GM12891 (cell line): ENCODE results near the gene BICDL1.

Source experiments
- POLR2AphosphoS5 ChIP-seq: IDR thresholded peaks from 2 replicates; pipeline ENCODE4 v1.6.1; 2011; ENCODE audit warnings: low read depth, low read length, control low read depth
- TAF1 ChIP-seq: IDR thresholded peaks from 2 replicates; pipeline ENCODE4 v1.6.1; 2011; ENCODE audit warnings: low read depth, low read length, control low read depth

DNA sequence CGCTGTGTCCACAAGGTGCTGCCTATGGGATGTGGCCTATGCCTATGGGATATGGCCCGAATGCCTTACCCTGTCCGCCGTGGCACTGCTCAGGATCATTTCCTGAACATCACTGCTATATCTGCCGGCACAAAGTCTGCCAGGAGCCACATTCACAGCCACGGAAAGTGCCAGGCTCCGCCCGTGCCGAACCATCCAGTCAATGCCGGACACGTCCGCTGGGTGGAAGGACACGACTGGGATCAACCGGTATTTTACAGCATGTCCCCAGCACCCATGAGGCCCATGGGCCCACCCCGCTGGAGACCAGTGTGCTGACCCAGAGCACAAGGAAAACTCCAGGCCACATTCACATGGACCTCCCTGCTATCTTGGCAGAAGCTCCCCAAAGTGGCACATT lies 142.1 kb downstream of the BICDL1 start:
- TF ChIP-seq POLR2AphosphoS5 (no peak), TAF1 (no peak)
